Loucy (cell line): Measurements from ENCODE around the gene KAT7.
"Not testable (repeated sequence)": the region's sequence is repeated elsewhere in the genome, so short reads cannot be mapped to it uniquely, and the experiment has no call there.

Experiments used
- H2AFZ ChIP-seq: fragments of 200-600 bp; sonication (generic); 2 replicates; pipeline ENCODE4 v1.6.0; 2016; ENCODE audit warnings: antibody characterized with exemption, mild to moderate bottlenecking, low read length, moderate library complexity
- H3F3A ChIP-seq: fragments of 200-600 bp; 2 replicates; pipeline ENCODE4 v1.6.0; 2016; ENCODE audit warnings: antibody characterized with exemption, low read depth, mild to moderate bottlenecking
- H3K27me3 ChIP-seq: fragments of 200-600 bp; sonication (generic); 2 replicates; pipeline ENCODE4 v1.6.1; 2014; ENCODE audit warnings: low read length, mild to moderate bottlenecking; ENCODE audit not compliant: insufficient read depth, poor library complexity, severe bottlenecking
- H3K36me3 ChIP-seq: fragments of 200-600 bp; sonication (generic); 2 replicates; pipeline ENCODE4 v1.6.1; 2016; ENCODE audit warnings: low read length; ENCODE audit not compliant: insufficient read depth
- H3K4me1 ChIP-seq: fragments of 200-600 bp; sonication (generic); 2 replicates; pipeline ENCODE4 v1.5.1; 2014; ENCODE audit warnings: low read length, mild to moderate bottlenecking; ENCODE audit not compliant: insufficient read depth, poor library complexity, severe bottlenecking
- H3K4me2 ChIP-seq: fragments of 200-600 bp; sonication (generic); 2 replicates; pipeline ENCODE4 v1.6.0; 2014; ENCODE audit warnings: antibody characterized with exemption, low read length, low read depth, mild to moderate bottlenecking; ENCODE audit not compliant: poor library complexity, severe bottlenecking
- H3K4me3 ChIP-seq: fragments of 200-600 bp; sonication (generic); 2 replicates; pipeline ENCODE4 v1.5.1; 2014; ENCODE audit warnings: low read length, mild to moderate bottlenecking, mixed read lengths; ENCODE audit not compliant: poor library complexity, severe bottlenecking
- H3K79me2 ChIP-seq: fragments of 200-600 bp; sonication (generic); 2 replicates; pipeline ENCODE4 v1.6.1; 2014; ENCODE audit warnings: low read length; ENCODE audit not compliant: insufficient read depth
- H3K9ac ChIP-seq: fragments of 200-600 bp; sonication (generic); 2 replicates; pipeline ENCODE4 v1.6.0; 2014; ENCODE audit warnings: mild to moderate bottlenecking, low read depth, low read length, moderate library complexity; ENCODE audit not compliant: poor library complexity, severe bottlenecking
- H3K9me2 ChIP-seq: fragments of 200-600 bp; sonication (generic); replicated peaks from 2 replicates; pipeline ENCODE4 v1.6.1; 2016; ENCODE audit warnings: low read depth, low read length, mixed read lengths
- H3K9me3 ChIP-seq: fragments of 200-600 bp; sonication (generic); 2 replicates; pipeline ENCODE4 v1.6.1; 2014; ENCODE audit warnings: mild to moderate bottlenecking, antibody characterized with exemption, low read length, low read depth; ENCODE audit not compliant: insufficient read depth
- H4K20me1 ChIP-seq: fragments of 200-600 bp; sonication (generic); 2 replicates; pipeline ENCODE4 v1.6.0; 2014; ENCODE audit warnings: antibody characterized with exemption, low read length, mild to moderate bottlenecking; ENCODE audit not compliant: insufficient read depth, poor library complexity, severe bottlenecking
- EZH2phosphoT487 ChIP-seq: fragments of 200-600 bp; IDR thresholded peaks from 2 replicates; pipeline ENCODE4 v1.6.1; 2018; ENCODE audit warnings: antibody characterized with exemption, mild to moderate bottlenecking, moderate library complexity, borderline replicate concordance
- TF ChIP-seq, protein P1 (sequence below): fragments of 200-600 bp; sonication (generic); conservative IDR thresholded peaks from 2 replicates; pipeline ENCODE4 v1.5.1; 2014; ENCODE audit warnings: mild to moderate bottlenecking, antibody characterized with exemption, low read length

Gene KAT7

DNA sequence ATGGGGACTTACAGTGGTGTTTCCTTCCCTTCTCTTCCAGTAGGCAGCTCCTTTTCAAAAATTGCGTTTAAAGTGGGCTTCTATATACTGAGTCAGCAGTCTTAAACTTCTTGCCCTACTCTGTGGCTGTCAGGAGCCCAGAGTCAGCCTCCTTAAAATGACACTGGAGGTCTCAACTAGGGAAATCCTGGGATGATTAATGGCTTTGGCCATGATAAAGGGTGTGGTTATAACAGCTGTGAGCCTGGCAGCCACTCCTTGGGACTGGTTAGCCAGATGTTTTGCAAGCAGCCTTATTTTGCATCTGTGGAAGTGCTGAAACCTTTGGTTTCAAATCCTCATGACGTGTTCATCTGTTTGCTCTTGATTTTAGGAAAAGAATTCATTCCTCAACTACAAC, 34.3 kb downstream of the KAT7 start:
- peaks cover 84% of the 10 kb centered on the region for H3K36me3 ChIP-seq
- no peaks in the 10 kb centered on the region for H3K27me3 ChIP-seq
- H3K79me2 ChIP-seq = peaks cover 21% of the 10 kb centered on the region; the same call in 1 of the 2 replicates
- H3K9ac ChIP-seq = no peak overlapping the region
- TF ChIP-seq, protein P1, sequence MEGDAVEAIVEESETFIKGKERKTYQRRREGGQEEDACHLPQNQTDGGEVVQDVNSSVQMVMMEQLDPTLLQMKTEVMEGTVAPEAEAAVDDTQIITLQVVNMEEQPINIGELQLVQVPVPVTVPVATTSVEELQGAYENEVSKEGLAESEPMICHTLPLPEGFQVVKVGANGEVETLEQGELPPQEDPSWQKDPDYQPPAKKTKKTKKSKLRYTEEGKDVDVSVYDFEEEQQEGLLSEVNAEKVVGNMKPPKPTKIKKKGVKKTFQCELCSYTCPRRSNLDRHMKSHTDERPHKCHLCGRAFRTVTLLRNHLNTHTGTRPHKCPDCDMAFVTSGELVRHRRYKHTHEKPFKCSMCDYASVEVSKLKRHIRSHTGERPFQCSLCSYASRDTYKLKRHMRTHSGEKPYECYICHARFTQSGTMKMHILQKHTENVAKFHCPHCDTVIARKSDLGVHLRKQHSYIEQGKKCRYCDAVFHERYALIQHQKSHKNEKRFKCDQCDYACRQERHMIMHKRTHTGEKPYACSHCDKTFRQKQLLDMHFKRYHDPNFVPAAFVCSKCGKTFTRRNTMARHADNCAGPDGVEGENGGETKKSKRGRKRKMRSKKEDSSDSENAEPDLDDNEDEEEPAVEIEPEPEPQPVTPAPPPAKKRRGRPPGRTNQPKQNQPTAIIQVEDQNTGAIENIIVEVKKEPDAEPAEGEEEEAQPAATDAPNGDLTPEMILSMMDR = no peak
- no peak for TF ChIP-seq EZH2phosphoT487
- H3K4me2 ChIP-seq = no peak overlapping the region
- H3K4me3 ChIP-seq = no peak overlapping the region
- no peaks in the 10 kb centered on the region for H3K9me2 ChIP-seq
- H3F3A ChIP-seq = 0 out of 2 replicates have a peak, but pooled peaks cover 4% of the 10 kb centered on the region
- no peaks in the 10 kb centered on the region for H4K20me1 ChIP-seq
- H3K9me3 ChIP-seq = no peaks in the 10 kb centered on the region
- H2AFZ ChIP-seq = no peak overlapping the region
- H3K4me1 ChIP-seq = peaks cover 32% of the 10 kb centered on the region

DNA sequence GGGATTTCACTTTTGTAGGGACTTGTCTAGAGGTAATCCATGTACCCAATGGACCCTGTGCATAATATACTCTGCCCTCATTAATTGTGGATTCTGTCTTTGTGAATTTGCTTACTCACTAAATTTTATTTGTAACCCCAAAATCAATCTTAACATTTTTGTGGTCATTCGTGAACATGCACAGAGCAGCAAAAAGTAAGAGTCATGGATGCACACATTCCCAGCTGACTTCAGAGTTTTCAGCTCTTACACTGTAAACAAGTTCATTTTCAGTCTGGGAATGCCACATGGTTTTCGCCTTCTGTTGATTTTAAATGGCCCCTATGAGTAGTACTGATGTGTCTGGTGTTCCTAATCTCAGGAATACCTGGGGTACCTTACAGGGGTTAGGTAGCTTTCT, 35.1 kb downstream of the KAT7 start:
- Histone ChIP-seq H3K9me2 (no peaks in the 10 kb centered on the region), H3F3A (no peaks in the 10 kb centered on the region), H3K36me3 (peaks cover 86% of the 10 kb centered on the region), H2AFZ (no peak overlapping the region), H3K9ac (no peak overlapping the region), H3K79me2 (peaks cover 21% of the 10 kb centered on the region; the same call in 1 of the 2 replicates), H3K4me2 (no peak overlapping the region), H3K4me3 (no peak overlapping the region), H3K4me1 (peaks cover 25% of the 10 kb centered on the region), H3K27me3 (no peaks in the 10 kb centered on the region), H4K20me1 (no peaks in the 10 kb centered on the region), H3K9me3 (no peaks in the 10 kb centered on the region)
- TF ChIP-seq, protein P1 = no peak
- no peak for TF ChIP-seq EZH2phosphoT487

DNA sequence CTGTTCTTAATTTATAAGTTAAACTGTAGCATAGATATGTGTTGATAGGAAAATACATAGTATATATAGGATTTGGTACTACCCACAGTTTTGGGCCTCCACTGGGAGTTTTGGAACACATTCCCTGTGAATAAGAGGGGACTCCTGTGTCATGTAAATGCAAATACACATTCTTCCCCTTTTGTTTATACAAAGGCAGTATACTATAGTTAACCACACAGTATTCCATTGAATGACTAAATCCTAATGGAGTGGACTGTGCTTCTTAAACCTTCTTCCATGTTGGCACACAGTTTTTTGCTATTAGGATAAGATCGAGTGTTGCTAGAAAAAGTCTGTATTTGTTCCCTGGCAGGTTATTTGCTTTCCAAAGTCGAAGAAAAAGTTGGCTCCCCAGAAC, 37.2 kb downstream of the KAT7 start:
- H3K79me2 ChIP-seq = peaks cover 11% of the 10 kb centered on the region; the same call in 1 of the 2 replicates
- H3F3A ChIP-seq = no peaks in the 10 kb centered on the region
- TF ChIP-seq, protein P1 = no peak
- TF ChIP-seq EZH2phosphoT487 = no peak
- H2AFZ ChIP-seq = no peak overlapping the region
- no peaks in the 10 kb centered on the region for H3K27me3 ChIP-seq
- no peak overlapping the region for H3K4me3 ChIP-seq
- peaks cover 94% of the 10 kb centered on the region for H3K36me3 ChIP-seq
- H3K4me2 ChIP-seq = no peak overlapping the region
- H3K9me3 ChIP-seq = no peaks in the 10 kb centered on the region
- H3K4me1 ChIP-seq = peaks cover 7% of the 10 kb centered on the region
- H3K9ac ChIP-seq = no peak overlapping the region
- H4K20me1 ChIP-seq = no peaks in the 10 kb centered on the region
- H3K9me2 ChIP-seq = no peaks in the 10 kb centered on the region

DNA sequence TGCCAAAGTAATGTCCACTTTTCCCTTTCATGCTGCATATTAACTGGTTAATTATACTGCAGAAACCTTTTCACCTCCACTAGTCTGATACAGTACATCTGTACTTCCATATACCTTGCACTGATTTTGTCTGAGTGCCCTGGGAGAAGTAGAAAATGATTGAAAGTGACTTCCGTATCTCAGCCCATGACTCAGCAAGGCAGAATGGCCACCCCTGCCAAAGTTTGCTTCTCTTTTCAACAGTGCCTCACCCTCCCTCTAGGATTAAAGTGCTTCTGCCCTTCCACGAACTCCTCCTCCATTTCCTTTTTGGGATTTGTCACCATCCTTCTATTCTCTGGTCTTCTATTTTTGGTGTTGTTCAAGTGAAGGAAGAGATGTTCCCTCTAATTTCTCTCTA, 39.8 kb downstream of the KAT7 start:
- not testable (repeated sequence) for H3K9me3 ChIP-seq, H4K20me1 ChIP-seq, H3K27me3 ChIP-seq, H3K9me2 ChIP-seq, H3K4me3 ChIP-seq, H2AFZ ChIP-seq, H3K79me2 ChIP-seq, H3K9ac ChIP-seq, H3K4me2 ChIP-seq, H3F3A ChIP-seq
- peaks cover 75% of the 10 kb centered on the region for H3K36me3 ChIP-seq
- H3K4me1 ChIP-seq = peaks cover 14% of the 10 kb centered on the region
